Neuronal stem cell (in vitro differentiated cells): Measurements from ENCODE around the gene MAD1L1.
"Not testable (repeated sequence)": the region's sequence is repeated elsewhere in the genome, so short reads cannot be mapped to it uniquely, and the experiment has no call there.

Source experiments
- DNase-seq: peaks from one replicate; pipeline ENCODE4 v3.0.0-alpha.2; 2013; ENCODE audit warnings: low spot score
- H2AFZ ChIP-seq: one replicate; pipeline ENCODE4 v1.6.1; 2013; ENCODE audit warnings: mild to moderate bottlenecking, low read length, inconsistent platforms
- H2AK5ac ChIP-seq: 2 replicates; pipeline ENCODE4 v1.6.1; 2013; ENCODE audit warnings: low read depth, mild to moderate bottlenecking, inconsistent platforms, low read length, moderate library complexity, mixed read lengths
- H2BK120ac ChIP-seq: 2 replicates; pipeline ENCODE4 v1.6.1; 2013; ENCODE audit warnings: low read depth, mild to moderate bottlenecking, inconsistent platforms, low read length, moderate library complexity, mixed read lengths
- H2BK12ac ChIP-seq: one replicate; pipeline ENCODE4 v1.6.1; 2013; ENCODE audit warnings: low read length, inconsistent platforms
- H2BK15ac ChIP-seq: 2 replicates; pipeline ENCODE4 v1.6.1; 2013; ENCODE audit warnings: mild to moderate bottlenecking, low read length, inconsistent platforms, mixed read lengths
- H2BK5ac ChIP-seq: one replicate; pipeline ENCODE4 v1.6.1; 2013; ENCODE audit warnings: inconsistent platforms, mild to moderate bottlenecking, low read length, moderate library complexity
- H3K14ac ChIP-seq: one replicate; pipeline ENCODE4 v1.6.1; 2013; ENCODE audit warnings: low read length, inconsistent platforms
- H3K18ac ChIP-seq: 2 replicates; pipeline ENCODE4 v1.6.1; 2013; ENCODE audit warnings: low read length, inconsistent platforms
- H3K23ac ChIP-seq: 2 replicates; pipeline ENCODE4 v1.6.1; 2013; ENCODE audit warnings: low read depth, mild to moderate bottlenecking, mixed read lengths, low read length, inconsistent platforms; ENCODE audit not compliant: poor library complexity
- H3K27ac ChIP-seq: replicated peaks from 3 replicates; pipeline ENCODE4 v1.5.1; 2013; ENCODE audit warnings: low read length, inconsistent platforms
- H3K27me3 ChIP-seq, 3 experiments: 2 replicates each; pipeline ENCODE4 v1.6.1; 2013; ENCODE audit warnings: low read length in 3 of 3, mild to moderate bottlenecking in 2 of 3, inconsistent platforms in 1 of 3, low read depth in 1 of 3, mixed read lengths in 1 of 3, moderate library complexity in 1 of 3; ENCODE audit not compliant: control insufficient read depth in 3 of 3, insufficient read depth in 3 of 3
- H3K36me3 ChIP-seq, 2 donors: replicated peaks in 1 of 2; 2 replicates each; pipeline ENCODE4 v1.6.1; 2013; ENCODE audit warnings: low read length in 2 of 2; ENCODE audit not compliant: control insufficient read depth in 2 of 2, insufficient read depth in 2 of 2
- H3K4ac ChIP-seq: 2 replicates; pipeline ENCODE4 v1.6.1; 2013; ENCODE audit warnings: inconsistent platforms, mild to moderate bottlenecking, low read length, moderate library complexity
- H3K4me1 ChIP-seq, 2 donors: 1 replicate in 1 of 2; 2 replicates in 1 of 2; pipeline ENCODE4 v1.6.1; 2013; ENCODE audit warnings: low read length in 2 of 2, low read depth in 1 of 2; ENCODE audit not compliant: control insufficient read depth in 2 of 2, insufficient read depth in 1 of 2
- H3K4me2 ChIP-seq: one replicate; pipeline ENCODE4 v1.6.1; 2013; ENCODE audit warnings: mild to moderate bottlenecking, low read length, inconsistent platforms; ENCODE audit not compliant: insufficient read depth, poor library complexity, severe bottlenecking
- H3K4me3 ChIP-seq, 2 donors: 2 replicates each; pipeline ENCODE4 v1.5.1; 2013; ENCODE audit warnings: low read length in 2 of 2, mild to moderate bottlenecking in 2 of 2, inconsistent platforms in 1 of 2, moderate library complexity in 1 of 2
- H3K79me1 ChIP-seq: one replicate; pipeline ENCODE4 v1.6.1; 2013; ENCODE audit warnings: low read depth, mild to moderate bottlenecking, inconsistent platforms, low read length, moderate library complexity
- H3K9ac ChIP-seq: one replicate; pipeline ENCODE4 v1.6.1; 2013; ENCODE audit warnings: mild to moderate bottlenecking, low read depth, low read length, inconsistent platforms; ENCODE audit not compliant: poor library complexity
- H3K9me3 ChIP-seq, 2 donors: replicated peaks in 1 of 2; 2 replicates each; pipeline versions ENCODE3 to v1.6.1; 2013; ENCODE audit warnings: low read length in 2 of 2, mild to moderate bottlenecking in 2 of 2, inconsistent platforms in 1 of 2, low read depth in 1 of 2, mixed read lengths in 1 of 2, moderate library complexity in 1 of 2; ENCODE audit not compliant: control insufficient read depth in 2 of 2, insufficient read depth in 1 of 2
- H4K8ac ChIP-seq: one replicate; pipeline ENCODE4 v1.6.1; 2013; ENCODE audit warnings: low read depth, mild to moderate bottlenecking, inconsistent platforms, low read length, moderate library complexity
- H4K91ac ChIP-seq: one replicate; pipeline ENCODE4 v1.6.1; 2013; ENCODE audit warnings: low read length, low read depth, mild to moderate bottlenecking, inconsistent platforms; ENCODE audit not compliant: poor library complexity
- WGBS, 2 donors: extraction: QIAGEN DNeasy Blood & Tissue Kit; methylation state at CpG; one replicate each; pipeline ENCODE4 v1.1.7; 2013; ENCODE audit warnings: missing lambda C conversion rate in 2 of 2, mixed read lengths in 1 of 2; ENCODE audit not compliant: insufficient read length in 2 of 2, insufficient replicate concordance in 1 of 2; ENCODE audit errors: extremely low coverage in 2 of 2; 5-methylcytosine and 5-hydroxymethylcytosine counted together

MAD1L1 gene

DNA sequence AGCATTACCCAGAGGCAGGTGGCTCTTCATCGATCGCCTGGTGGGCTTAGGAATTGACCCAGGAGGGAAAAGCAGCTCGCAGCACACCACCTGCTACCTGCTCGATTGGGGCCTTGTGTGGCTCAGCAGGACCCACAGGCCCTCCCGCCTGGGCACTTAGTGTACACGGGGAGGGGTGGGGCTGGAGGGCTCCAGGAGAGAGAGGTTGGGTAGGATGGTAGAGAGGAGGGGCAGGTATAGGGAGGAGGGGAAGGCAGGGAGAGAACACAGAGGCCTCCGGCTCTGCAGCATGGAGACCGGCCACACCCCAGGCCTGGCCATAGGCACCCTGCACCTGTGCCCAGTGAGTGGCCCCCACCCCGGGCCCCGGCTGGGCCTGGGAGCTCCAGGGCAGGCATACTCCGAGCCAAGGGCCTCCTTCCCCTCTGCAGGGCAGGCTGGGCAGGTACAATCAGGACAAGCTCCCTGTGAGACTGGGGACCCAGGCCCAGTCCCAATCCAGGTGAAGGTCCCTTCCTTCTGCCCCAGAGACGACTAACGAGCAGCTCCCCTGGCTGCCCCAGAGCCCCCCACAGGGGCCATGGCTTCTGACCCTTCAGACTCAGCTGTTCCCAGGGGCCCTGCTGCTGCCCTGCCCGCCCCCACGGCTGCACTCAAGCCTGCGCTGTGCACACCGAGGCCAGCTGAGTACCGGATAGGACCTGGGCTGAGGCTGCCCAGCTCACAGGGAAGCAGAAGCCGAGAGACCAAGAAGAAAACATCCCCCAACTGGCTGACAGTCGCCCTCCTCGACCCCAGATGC lies 358.0 kb downstream of the MAD1L1 start:
- peaks cover 12% of the 10 kb centered on the region for H3K79me1 ChIP-seq
- no CpG with 5 or more reads among the region's 21 CpGs for WGBS, 2 donors
- H3K27ac ChIP-seq: not testable (repeated sequence)

GRCh38 chr7:1873857-1874589 lies 358.7 kb downstream of the MAD1L1 start:
- Histone ChIP-seq H2BK120ac (no peak overlapping the region), H3K4me2 (no peak overlapping the region)
- no CpG with 5 or more reads among the region's 38 CpGs for WGBS, 2 donors

More for the DNA sequence above, 358.0 kb downstream of the MAD1L1 start:
- H3K36me3 ChIP-seq, H2BK120ac ChIP-seq, H4K91ac ChIP-seq, H3K9ac ChIP-seq, H3K4ac ChIP-seq, H2BK5ac ChIP-seq, H4K8ac ChIP-seq, H3K4me1 ChIP-seq, H3K9me3 ChIP-seq, H3K23ac ChIP-seq, H3K27me3 ChIP-seq, H3K4me3 ChIP-seq, DNase-seq, H2AFZ ChIP-seq: not testable (repeated sequence)
- Histone ChIP-seq H3K4me2 (peak overlapping the region; percentile 18), H3K14ac (peak overlapping the region; percentile 8), H2BK12ac (peak overlapping the region; percentile 22), H2BK15ac (peak overlapping the region; percentile 58), H2AK5ac (peak overlapping the region; percentile 97), H3K18ac (peak overlapping the region; percentile 71)

GRCh38 chr7:1873421-1873820 lies 359.3 kb downstream of the MAD1L1 start:
- H3K4me1 ChIP-seq: peaks cover 2 to 7% of the 10 kb centered on the region in 2 donors
- no peak overlapping the region for H3K4me2 ChIP-seq
- H4K8ac ChIP-seq: no peak overlapping the region
- H3K18ac ChIP-seq: peak overlapping the region; percentile 28
- H3K23ac ChIP-seq: peak overlapping the region; percentile 93
- H3K9me3 ChIP-seq: peaks cover 0 to 7% of the 10 kb centered on the region in 2 donors
- no peak overlapping the region for H2BK12ac ChIP-seq
- no peak overlapping the region for H3K4ac ChIP-seq
- no peak overlapping the region for H2BK5ac ChIP-seq
- no peak overlapping the region for H2BK120ac ChIP-seq
- no peak for DNase-seq
- WGBS, 2 donors: no CpG with 5 or more reads among the region's 13 CpGs
- H3K79me1 ChIP-seq: peaks cover 12% of the 10 kb centered on the region
- no peak overlapping the region for H2AK5ac ChIP-seq
- H2AFZ ChIP-seq: no peak overlapping the region
- H3K4me3 ChIP-seq: no peak overlapping the region
- no peak overlapping the region for H3K9ac ChIP-seq
- no peak overlapping the region for H4K91ac ChIP-seq
- H2BK15ac ChIP-seq: no peak overlapping the region
- H3K14ac ChIP-seq: no peak overlapping the region
- H3K27me3 ChIP-seq: no peaks in the 10 kb centered on the region
- H3K36me3 ChIP-seq: no peaks in the 10 kb centered on the region
- no peak overlapping the region for H3K27ac ChIP-seq

More at GRCh38 chr7:1873857-1874589, 358.7 kb downstream of the MAD1L1 start:
- no peak overlapping the region for H2BK5ac ChIP-seq
- H2AK5ac ChIP-seq: peak overlapping the region; percentile 21
- H3K27ac ChIP-seq: no peak overlapping the region
- H3K14ac ChIP-seq: peak overlapping the region; percentile 38
- H2AFZ ChIP-seq: no peak overlapping the region
- H3K4me3 ChIP-seq: no peak overlapping the region
- no peak overlapping the region for H4K91ac ChIP-seq
- peak overlapping the region; percentile 60 for H3K9ac ChIP-seq
- DNase-seq: no peak
- H2BK12ac ChIP-seq: peak overlapping the region; percentile 94
- H3K18ac ChIP-seq: peak overlapping the region; percentile 85
- no peaks in the 10 kb centered on the region for H3K27me3 ChIP-seq
- peaks cover 2 to 7% of the 10 kb centered on the region in 2 donors for H3K4me1 ChIP-seq
- peak overlapping the region; percentile 93 for H3K23ac ChIP-seq
- H3K36me3 ChIP-seq: no peaks in the 10 kb centered on the region
- no peak overlapping the region for H3K4ac ChIP-seq
- H3K9me3 ChIP-seq: peaks cover 0 to 7% of the 10 kb centered on the region in 2 donors
- H4K8ac ChIP-seq: no peak overlapping the region
- peaks cover 12% of the 10 kb centered on the region for H3K79me1 ChIP-seq
- peak overlapping the region; percentile 58 for H2BK15ac ChIP-seq

DNA sequence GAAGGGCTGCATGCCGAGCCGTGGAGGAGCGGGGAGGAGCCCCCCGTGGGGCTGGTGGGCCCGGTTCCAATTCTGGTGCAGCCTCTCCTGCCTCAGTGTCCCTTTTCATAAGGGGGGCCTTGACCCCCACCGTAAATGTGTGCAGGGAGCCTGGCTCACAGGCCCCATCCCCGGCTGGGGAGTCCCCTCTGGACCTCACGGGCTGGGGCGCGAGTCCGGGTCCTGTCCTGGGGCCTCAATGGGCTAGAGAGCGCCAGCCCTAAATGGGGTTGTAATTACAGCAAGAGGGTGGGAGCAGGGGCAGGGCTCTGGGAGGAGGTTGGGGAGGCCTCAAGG lies 359.7 kb downstream of the MAD1L1 start:
- no peak overlapping the region for H3K4ac ChIP-seq
- no peak for DNase-seq
- peaks cover 0 to 5% of the 10 kb centered on the region in 2 donors for H3K9me3 ChIP-seq
- H4K91ac ChIP-seq: no peak overlapping the region
- no peak overlapping the region for H3K4me3 ChIP-seq
- H2AFZ ChIP-seq: no peak overlapping the region
- H3K27ac ChIP-seq: no peak overlapping the region
- no peak overlapping the region for H2BK5ac ChIP-seq
- H3K4me2 ChIP-seq: no peak overlapping the region
- peak overlapping the region; percentile 55 for H3K23ac ChIP-seq
- peaks cover 12% of the 10 kb centered on the region for H3K79me1 ChIP-seq
- peak overlapping the region; percentile 56 for H3K14ac ChIP-seq
- H2AK5ac ChIP-seq: no peak overlapping the region
- WGBS, 2 donors: no CpG with 5 or more reads among the region's 12 CpGs
- no peak overlapping the region for H4K8ac ChIP-seq
- H2BK12ac ChIP-seq: no peak overlapping the region
- H3K27me3 ChIP-seq: no peaks in the 10 kb centered on the region
- no peak overlapping the region for H2BK120ac ChIP-seq
- peak overlapping the region; percentile 76 for H3K18ac ChIP-seq
- no peak overlapping the region for H3K9ac ChIP-seq
- no peak overlapping the region for H2BK15ac ChIP-seq
- H3K4me1 ChIP-seq: peaks cover 2 to 7% of the 10 kb centered on the region in 2 donors
- no peaks in the 10 kb centered on the region for H3K36me3 ChIP-seq
